ENCODE results near the gene CEP19. TPM values are rescaled to one million over a fixed set of nuclear protein-coding genes. Genes with fewer than 3 reads are reported as not detected.
A peak's percentile ranks its signal among the peaks of the same experiment; 100 is the strongest.

Gene CEP19
- total RNA-seq, 3 donors from 2014 or later (not counting 1 experiment from before 2014, with no cell fraction given): 0.92 to 1.8 (median 1.1) TPM

DNA sequence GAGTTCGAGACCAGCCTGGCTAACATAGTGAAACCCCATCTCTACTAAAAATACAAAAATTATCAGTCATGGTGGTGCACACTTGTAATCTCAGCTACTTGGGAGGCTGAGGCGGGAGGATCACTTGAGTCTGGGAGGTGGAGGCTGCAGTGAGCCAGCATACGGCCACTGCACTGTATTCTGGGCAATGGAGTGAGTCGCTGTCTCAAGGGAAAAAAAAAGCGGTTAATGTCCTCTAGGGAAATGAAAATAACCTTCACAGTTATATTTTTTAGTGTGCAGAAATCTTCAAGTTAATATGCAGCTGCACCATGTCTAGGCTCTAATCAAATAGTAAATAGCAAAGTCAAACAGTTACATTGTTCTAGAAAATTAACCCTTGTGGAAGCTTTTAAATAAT, 14.8 kb downstream of the CEP19 start:
- Histone ChIP-seq H3K27me3 (ENCODE audit: control insufficient read depth, insufficient read depth, low read length) (no peaks in the 10 kb centered on the region), H3K36me3 (ENCODE audit: control insufficient read depth, insufficient read depth, low read length) (no peaks in the 10 kb centered on the region), H3K9me3 (ENCODE audit: control insufficient read depth, insufficient read depth, low read length) (no peaks in the 10 kb centered on the region), H3K4me3 (ENCODE audit: low read length) (no peak overlapping the region), H3K27ac (ENCODE audit: low read length) (no peak overlapping the region), H3K4me1 (ENCODE audit: control insufficient read depth, insufficient read depth, low read length) (peaks cover 18% of the 10 kb centered on the region)
- intact Hi-C loops (cut with micrococcal nuclease): no loop called here
- no peaks in the 10 kb centered on the region for H3K36me3 Mint-ChIP-seq
- peaks cover 0 to 2% of the 10 kb centered on the region in 2 donors for H3K9me3 Mint-ChIP-seq
- no peak overlapping the region for H3K27ac Mint-ChIP-seq
- peaks cover 0 to 12% of the 10 kb centered on the region in 2 donors for H3K4me1 Mint-ChIP-seq
- ATAC-seq (no peak), DNase-seq (no peak)
- H3K4me3 Mint-ChIP-seq: no peak overlapping the region
- 91% methylated on average over 4 of the region's 5 CpGs for WGBS (ENCODE audit: insufficient coverage)
- TF ChIP-seq, protein P1, sequence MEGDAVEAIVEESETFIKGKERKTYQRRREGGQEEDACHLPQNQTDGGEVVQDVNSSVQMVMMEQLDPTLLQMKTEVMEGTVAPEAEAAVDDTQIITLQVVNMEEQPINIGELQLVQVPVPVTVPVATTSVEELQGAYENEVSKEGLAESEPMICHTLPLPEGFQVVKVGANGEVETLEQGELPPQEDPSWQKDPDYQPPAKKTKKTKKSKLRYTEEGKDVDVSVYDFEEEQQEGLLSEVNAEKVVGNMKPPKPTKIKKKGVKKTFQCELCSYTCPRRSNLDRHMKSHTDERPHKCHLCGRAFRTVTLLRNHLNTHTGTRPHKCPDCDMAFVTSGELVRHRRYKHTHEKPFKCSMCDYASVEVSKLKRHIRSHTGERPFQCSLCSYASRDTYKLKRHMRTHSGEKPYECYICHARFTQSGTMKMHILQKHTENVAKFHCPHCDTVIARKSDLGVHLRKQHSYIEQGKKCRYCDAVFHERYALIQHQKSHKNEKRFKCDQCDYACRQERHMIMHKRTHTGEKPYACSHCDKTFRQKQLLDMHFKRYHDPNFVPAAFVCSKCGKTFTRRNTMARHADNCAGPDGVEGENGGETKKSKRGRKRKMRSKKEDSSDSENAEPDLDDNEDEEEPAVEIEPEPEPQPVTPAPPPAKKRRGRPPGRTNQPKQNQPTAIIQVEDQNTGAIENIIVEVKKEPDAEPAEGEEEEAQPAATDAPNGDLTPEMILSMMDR (IDR thresholded peaks at IDR 0.05): no peak
- no peaks in the 10 kb centered on the region for H3K27me3 Mint-ChIP-seq (ENCODE audit: low read depth in 2 of 2)

DNA sequence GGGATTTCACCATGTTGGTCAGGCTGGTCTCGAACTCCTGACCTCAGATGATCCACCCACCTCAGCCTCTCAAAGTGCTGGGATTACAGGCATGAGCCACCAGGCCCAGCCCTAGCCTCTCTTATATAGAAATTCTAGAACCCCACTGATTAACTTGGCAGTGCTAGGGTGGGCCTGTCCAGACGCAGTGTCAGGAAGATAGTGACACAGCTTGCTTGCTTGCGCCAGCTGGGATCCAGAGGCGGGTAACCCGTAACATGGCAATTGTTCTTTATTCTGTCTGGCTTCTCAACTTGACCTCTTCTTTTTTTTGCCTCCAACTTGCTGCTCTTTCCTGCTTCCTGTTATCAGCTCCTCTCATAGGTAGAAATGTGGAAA, 16.2 kb downstream of the CEP19 start:
- Histone ChIP-seq H3K9me3 (ENCODE audit: control insufficient read depth, insufficient read depth, low read length) (no peaks in the 10 kb centered on the region), H3K27ac (ENCODE audit: low read length) (no peak overlapping the region), H3K4me3 (ENCODE audit: low read length) (no peak overlapping the region), H3K27me3 (ENCODE audit: control insufficient read depth, insufficient read depth, low read length) (no peaks in the 10 kb centered on the region), H3K36me3 (ENCODE audit: control insufficient read depth, insufficient read depth, low read length) (no peaks in the 10 kb centered on the region), H3K4me1 (ENCODE audit: control insufficient read depth, insufficient read depth, low read length) (peaks cover 18% of the 10 kb centered on the region)
- Mint-ChIP-seq H3K9me3 (peaks cover 0 to 2% of the 10 kb centered on the region in 2 donors), H3K4me1 (peaks cover 0 to 12% of the 10 kb centered on the region in 2 donors), H3K36me3 (no peaks in the 10 kb centered on the region), H3K27me3 (ENCODE audit: low read depth in 2 of 2) (no peaks in the 10 kb centered on the region), H3K27ac (peak overlapping the region; percentile 72 to 86), H3K4me3 (peak overlapping the region; percentile 58)
- TF ChIP-seq, protein P1 (IDR thresholded peaks at IDR 0.05): no peak
- 96% methylated on average over 5 of the region's 5 CpGs for WGBS (ENCODE audit: insufficient coverage)
- intact Hi-C loops (cut with micrococcal nuclease): no loop called here
- ATAC-seq (peak in 1 of 3 donors; percentile 19), DNase-seq (peak in 1 of 2 donors; percentile 26)

GRCh38 chr3:196694941-196695848, 16.9 kb downstream of the CEP19 start:
- H3K9me3 Mint-ChIP-seq: peaks cover 0 to 2% of the 10 kb centered on the region in 2 donors

More at GRCh38 chr3:196694941-196695848, 16.9 kb downstream of the CEP19 start:
- Mint-ChIP-seq H3K27ac (peak overlapping the region; percentile 72 to 86), H3K27me3 (ENCODE audit: low read depth in 2 of 2) (no peaks in the 10 kb centered on the region), H3K4me1 (peaks cover 0 to 12% of the 10 kb centered on the region in 2 donors), H3K36me3 (no peaks in the 10 kb centered on the region), H3K4me3 (peak overlapping the region; percentile 58)
- Histone ChIP-seq H3K36me3 (ENCODE audit: control insufficient read depth, insufficient read depth, low read length) (no peaks in the 10 kb centered on the region), H3K9me3 (ENCODE audit: control insufficient read depth, insufficient read depth, low read length) (no peaks in the 10 kb centered on the region), H3K4me1 (ENCODE audit: control insufficient read depth, insufficient read depth, low read length) (peaks cover 18% of the 10 kb centered on the region), H3K27ac (ENCODE audit: low read length) (peak overlapping the region; percentile 35), H3K4me3 (ENCODE audit: low read length) (no peak overlapping the region), H3K27me3 (ENCODE audit: control insufficient read depth, insufficient read depth, low read length) (no peaks in the 10 kb centered on the region)
- intact Hi-C loops (cut with micrococcal nuclease): no loop called here
- WGBS (ENCODE audit: insufficient coverage): 65% methylated on average over 16 of the region's 17 CpGs
- TF ChIP-seq, protein P1 (IDR thresholded peaks at IDR 0.05): no peak
- DNase-seq: peak; percentile 25 to 29
- ATAC-seq: peak; percentile 34 to 57 (median 57)

All from natural killer cell (primary cell).